NB4 (cell line): ENCODE data around the gene PLEKHD1.

ENCODE experiments used
- CTCF ChIP-seq: IDR thresholded peaks from one replicate; pipeline ENCODE4 v1.5.1; 2012; ENCODE audit warnings: low read depth, low read length
- MAX ChIP-seq: IDR thresholded peaks from 2 replicates; pipeline ENCODE4 v1.6.1; 2011; ENCODE audit warnings: low read depth, low read length
- MYC ChIP-seq: IDR thresholded peaks from 2 replicates; pipeline ENCODE4 v1.6.1; 2011; ENCODE audit warnings: low read depth, low read length
- POLR2A ChIP-seq: IDR thresholded peaks from 2 replicates; pipeline ENCODE4 v1.6.1; 2011; ENCODE audit warnings: mild to moderate bottlenecking; ENCODE audit not compliant: insufficient read length; ENCODE audit errors: extremely low read depth

- TF ChIP-seq CTCF = no peak
- TF ChIP-seq MAX = no peak
- TF ChIP-seq POLR2A = no peak
- TF ChIP-seq MYC = no peak
These were observed 54.2 kb downstream of the PLEKHD1 start for GRCh38 chr14:69538766-69539165.
